A549 treated with Mapracorat at 1 μM for 4 hours (cell line): Measurements from ENCODE around the gene PDE6A. TPM values are rescaled to one million over a fixed set of nuclear protein-coding genes. Genes with fewer than 3 reads are reported as not detected.

Experiments used
- total RNA-seq: library from RNA; stranded (reverse); fragments of 200-300 nt; extraction: Qiagen RNA extraction; gene quantifications from 5 replicates; pipeline ENCODE4 v1.2.3, GENCODE V29; 2022

The PDE6A gene
- 0.20 to 0.43 TPM (median 0.25 TPM) in 5 replicates for total RNA-seq

GRCh38 chr5:149944666-149945065 lies at the start of gene PDE6A:
Gene PDE6A, minus strand, starts transcription at chr5:149944793. Its CDS starts 120 bp downstream, at chr5:149944673.

GRCh38 chr5:149960272-149961185 lies 15.9 kb upstream of the PDE6A start, which contains the start of gene SLC26A2:
Gene SLC26A2, plus strand, starts transcription at chr5:149960758. Its CDS starts 16,895 bp downstream, at chr5:149977653.

Other genes starting within 250 kb of the PDE6A start
- 5.2 to 6.9 TPM (median 6.2 TPM) in 5 replicates for gene PPARGC1B, start 214.5 kb downstream of the PDE6A start, total RNA-seq
- 44.5 to 67.9 TPM (median 59.0 TPM) in 5 replicates for gene SLC26A2, start 16.0 kb upstream of the PDE6A start, total RNA-seq
- 4.5 to 6.1 TPM (median 4.9 TPM) in 5 replicates for gene TIGD6, start 55.9 kb upstream of the PDE6A start, total RNA-seq
- 33.1 to 34.7 TPM (median 33.9 TPM) in 5 replicates for gene HMGXB3, start 55.9 kb upstream of the PDE6A start, total RNA-seq
- 0.10 to 0.20 TPM (median 0.18 TPM) in 5 replicates for gene CSF1R, start 141.8 kb upstream of the PDE6A start, total RNA-seq
- 0.16 to 0.56 TPM (median 0.22 TPM) in 5 replicates for gene PDGFRB, start 211.1 kb upstream of the PDE6A start, total RNA-seq
- not detected in 5 replicates for gene CDX1, start 222.0 kb upstream of the PDE6A start, total RNA-seq
- gene SLC6A7, start 245.3 kb upstream of the PDE6A start, total RNA-seq, result 0.05 TPM in 1 of 5 replicates, not detected in the others